A549 treated with ZK216348 at 1 μM for 4 hours (cell line): ENCODE data around the gene LDHB. TPM values are rescaled to one million over a fixed set of nuclear protein-coding genes. Genes with fewer than 3 reads are reported as not detected.

ENCODE experiments used
- total RNA-seq: library from RNA; stranded (reverse); fragments of 200-300 nt; extraction: Qiagen RNA extraction; gene quantifications from 5 replicates; pipeline ENCODE4 v1.2.3, GENCODE V29; 2022; ENCODE audit warnings: low read depth

LDHB gene
- 1,454 to 1,675 TPM (median 1,616 TPM) in 5 replicates for total RNA-seq

DNA sequence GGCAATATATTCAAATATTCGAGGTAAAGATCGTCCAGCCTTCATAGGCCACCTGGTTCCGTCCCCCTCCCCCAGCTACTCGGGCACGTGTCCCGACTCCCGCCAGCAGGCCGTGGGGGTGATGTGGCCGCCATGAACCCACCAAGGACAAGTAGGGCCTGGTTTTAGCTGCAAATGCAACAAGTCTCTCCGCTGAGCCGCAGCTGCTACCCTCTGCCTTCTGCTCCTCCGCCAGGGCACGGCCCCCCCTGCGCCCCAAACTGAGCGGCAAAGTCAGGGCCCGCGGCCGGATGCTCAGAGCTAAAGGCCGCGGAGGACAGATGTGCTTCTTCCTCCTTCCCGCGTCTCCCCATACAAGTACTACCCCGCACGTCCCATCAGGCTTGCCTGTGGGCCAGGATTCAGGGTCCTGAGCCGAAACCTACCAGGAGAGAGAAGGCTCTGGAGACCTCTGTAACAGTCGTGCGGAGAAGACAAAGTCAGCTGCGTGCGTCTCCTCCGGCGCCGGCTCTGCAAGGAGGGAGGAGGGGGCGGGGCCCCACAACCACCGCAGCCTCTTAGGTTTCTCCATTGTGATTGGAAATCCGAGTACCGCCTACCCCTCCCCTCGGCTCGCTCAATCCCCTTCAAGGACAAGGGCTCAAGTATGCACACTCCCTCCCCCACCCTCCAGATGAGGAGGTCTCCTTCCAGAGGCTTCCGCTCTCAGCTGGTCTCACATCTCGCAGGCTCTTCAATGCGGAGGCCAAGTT is at the start of gene LDHB:
Gene LDHB, minus strand, starts transcription at position 517 of the 752 bp plus-strand sequence. CDS start 3,171 bp downstream, outside the sequence.

DNA sequence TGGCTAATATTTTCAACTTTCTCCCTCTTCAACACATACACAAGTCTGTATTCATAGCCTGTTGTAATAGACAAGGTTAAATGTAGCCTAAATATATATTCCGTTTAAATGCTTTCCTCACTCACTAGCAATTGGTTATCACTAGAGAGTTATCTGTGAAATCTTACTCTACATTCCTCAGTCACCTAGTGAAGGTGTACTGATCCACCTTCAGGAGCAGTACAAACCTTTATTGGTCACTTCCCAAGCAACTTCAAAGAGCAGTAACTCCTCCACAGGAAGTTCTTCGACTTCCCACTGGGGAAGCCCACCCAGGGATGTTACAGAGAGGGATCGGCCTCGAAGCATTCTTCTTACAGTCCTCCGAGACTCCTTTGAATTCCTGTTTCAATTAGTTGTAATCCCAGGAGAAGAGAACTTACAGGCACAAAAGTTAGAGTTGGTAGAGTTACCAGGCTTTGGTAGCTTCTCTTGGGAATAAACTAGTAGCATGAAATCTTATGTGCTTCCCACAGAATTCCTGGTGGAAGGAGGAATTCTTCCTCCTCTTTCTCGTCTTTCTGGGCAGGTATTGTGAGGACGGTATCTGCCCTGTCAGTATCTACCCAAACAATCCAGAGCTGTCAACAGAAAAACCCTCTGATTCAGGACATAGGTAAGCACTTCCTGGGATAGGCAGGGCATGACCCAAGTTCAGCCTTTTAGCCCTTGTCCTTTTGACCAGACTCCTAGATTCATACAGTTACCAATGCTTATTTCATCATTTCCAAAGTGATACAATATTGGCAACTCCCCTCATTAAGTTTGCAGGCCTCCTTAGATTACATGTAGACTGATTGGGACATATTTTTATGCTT is 53.2 kb downstream of the LDHB start, which contains the start of gene GYS2:
Gene GYS2, minus strand, starts transcription at position 603 of the 857 bp plus-strand sequence. Its CDS starts 255 bp downstream, at position 348.

Other genes with a start within 250 kb of the LDHB start
- gene PYROXD1, start 220.2 kb downstream of the LDHB start, total RNA-seq, result 6.2 to 11.7 TPM (median 6.7 TPM) in 5 replicates
- gene RECQL, start 156.2 kb downstream of the LDHB start, total RNA-seq, result 41.3 to 77.5 TPM (median 63.1 TPM) in 5 replicates
- gene GOLT1B, start 156.1 kb downstream of the LDHB start, total RNA-seq, result 79.6 to 138 TPM (median 97.5 TPM) in 5 replicates
- gene SPX, start 131.5 kb downstream of the LDHB start, total RNA-seq, result 2.3 to 4.0 TPM (median 2.9 TPM) in 5 replicates
- 0.05 to 0.15 TPM (median 0.09 TPM) in 3 of 5 replicates, not detected in the others for gene GYS2, start 53.0 kb downstream of the LDHB start, total RNA-seq
- gene KCNJ8, start 116.9 kb upstream of the LDHB start, total RNA-seq, result 0.18 to 0.78 TPM (median 0.39 TPM) in 5 replicates